ENCODE measurements around the gene MARCHF3.

DNA sequence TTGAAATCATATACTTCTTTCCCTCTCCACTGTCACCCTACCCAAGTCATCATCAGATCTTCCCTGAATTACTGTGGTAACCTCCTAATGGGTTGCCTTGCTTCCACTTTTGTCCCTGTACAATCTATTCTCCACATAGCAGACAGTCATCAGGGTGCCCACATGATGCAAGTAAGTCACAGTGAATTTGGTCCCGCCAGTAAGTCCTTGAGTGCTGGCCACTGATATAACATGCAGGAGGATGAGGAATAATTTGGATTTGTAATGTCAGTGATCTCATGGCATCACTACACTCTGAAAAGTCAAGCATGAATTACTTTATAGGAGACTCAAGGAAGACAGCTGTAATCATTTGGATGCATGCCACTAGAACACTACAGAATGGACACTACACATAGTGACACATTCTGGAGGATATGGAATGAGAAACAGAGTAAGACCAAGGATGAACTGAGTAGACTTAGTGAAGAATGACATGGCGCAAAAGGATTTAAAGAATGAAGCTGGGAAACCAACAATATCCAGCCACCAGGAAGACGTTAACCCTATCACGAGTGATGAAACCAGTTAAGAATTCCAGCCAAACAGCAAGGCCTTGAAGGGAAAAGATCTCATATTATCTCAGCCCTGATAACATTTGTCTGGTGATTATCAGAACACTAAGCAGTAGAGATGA lies 28.6 kb downstream of the MARCHF3 start:
- TF ChIP-seq, protein P1, sequence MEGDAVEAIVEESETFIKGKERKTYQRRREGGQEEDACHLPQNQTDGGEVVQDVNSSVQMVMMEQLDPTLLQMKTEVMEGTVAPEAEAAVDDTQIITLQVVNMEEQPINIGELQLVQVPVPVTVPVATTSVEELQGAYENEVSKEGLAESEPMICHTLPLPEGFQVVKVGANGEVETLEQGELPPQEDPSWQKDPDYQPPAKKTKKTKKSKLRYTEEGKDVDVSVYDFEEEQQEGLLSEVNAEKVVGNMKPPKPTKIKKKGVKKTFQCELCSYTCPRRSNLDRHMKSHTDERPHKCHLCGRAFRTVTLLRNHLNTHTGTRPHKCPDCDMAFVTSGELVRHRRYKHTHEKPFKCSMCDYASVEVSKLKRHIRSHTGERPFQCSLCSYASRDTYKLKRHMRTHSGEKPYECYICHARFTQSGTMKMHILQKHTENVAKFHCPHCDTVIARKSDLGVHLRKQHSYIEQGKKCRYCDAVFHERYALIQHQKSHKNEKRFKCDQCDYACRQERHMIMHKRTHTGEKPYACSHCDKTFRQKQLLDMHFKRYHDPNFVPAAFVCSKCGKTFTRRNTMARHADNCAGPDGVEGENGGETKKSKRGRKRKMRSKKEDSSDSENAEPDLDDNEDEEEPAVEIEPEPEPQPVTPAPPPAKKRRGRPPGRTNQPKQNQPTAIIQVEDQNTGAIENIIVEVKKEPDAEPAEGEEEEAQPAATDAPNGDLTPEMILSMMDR (IDR thresholded peaks at IDR 0.05) = no peak
- TF ChIP-seq POLR2A (IDR thresholded peaks at IDR 0.05) = no peak
